Activated naive CD8-positive, alpha-beta T cell treated with anti-CD3 and anti-CD28 coated beads for 36 hours (primary cell): ENCODE data around the gene COL17A1. TPM values are rescaled to one million over a fixed set of nuclear protein-coding genes. Genes with fewer than 3 reads are reported as not detected.

ENCODE experiments used
- DNase-seq: peaks from one replicate; pipeline ENCODE4 v3.0.0; 2021
- H3K27ac Mint-ChIP-seq: one replicate; pipeline ENCODE4 v1.8.0; 2022; ENCODE audit warnings: mild to moderate bottlenecking, moderate library complexity, mixed read lengths
- H3K27me3 Mint-ChIP-seq: one replicate; pipeline ENCODE4 v1.8.0; 2022; ENCODE audit warnings: mild to moderate bottlenecking, mixed read lengths
- H3K36me3 Mint-ChIP-seq: one replicate; pipeline ENCODE4 v1.8.0; 2021; ENCODE audit warnings: mild to moderate bottlenecking, mixed read lengths
- H3K4me1 Mint-ChIP-seq: one replicate; pipeline ENCODE4 v1.8.0; 2021; ENCODE audit warnings: mixed read lengths
- H3K4me3 Mint-ChIP-seq: one replicate; pipeline ENCODE4 v1.8.0; 2022; ENCODE audit warnings: mild to moderate bottlenecking, moderate library complexity, mixed read lengths
- H3K9me3 Mint-ChIP-seq: one replicate; pipeline ENCODE4 v1.8.0; 2022; ENCODE audit warnings: mixed read lengths
- total RNA-seq, 2 experiments: library from RNA; stranded (reverse); gene quantifications; one replicate each; pipeline ENCODE4 v1.2.3, GENCODE V29; 2021

Gene COL17A1
- total RNA-seq, 2 experiments from 2014 or later, result not detected

- Mint-ChIP-seq H3K27ac (no peak overlapping the region), H3K36me3 (peaks cover 10% of the 10 kb centered on the region), H3K9me3 (no peaks in the 10 kb centered on the region)
These were observed 67.2 kb downstream of the COL17A1 start for GRCh38 chr10:104018471-104018870.

DNA sequence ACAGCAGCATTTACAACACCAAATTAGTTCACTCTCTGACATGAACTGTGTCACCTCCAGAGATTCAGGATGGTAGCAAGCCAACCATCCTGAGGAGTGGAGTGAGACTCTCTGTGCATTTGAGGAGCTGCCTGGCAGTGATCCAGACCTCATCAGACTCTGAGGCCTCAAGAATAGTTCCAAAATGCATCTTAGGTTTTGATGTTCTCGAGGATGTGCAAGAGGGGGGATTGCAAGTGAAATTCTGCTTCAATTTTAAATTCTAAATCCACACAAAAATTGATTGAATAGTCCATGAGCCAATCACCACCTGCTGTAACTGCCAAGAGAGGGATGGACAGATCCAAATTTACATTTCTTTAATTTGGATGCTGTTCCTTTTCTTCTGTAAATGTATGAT, 69.0 kb downstream of the COL17A1 start:
- no peak for DNase-seq
- Mint-ChIP-seq H3K4me1 (peaks cover 6% of the 10 kb centered on the region), H3K27ac (no peak overlapping the region), H3K4me3 (no peak overlapping the region), H3K9me3 (no peaks in the 10 kb centered on the region), H3K27me3 (no peaks in the 10 kb centered on the region), H3K36me3 (peaks cover 8% of the 10 kb centered on the region)

More at GRCh38 chr10:104018471-104018870, 67.2 kb downstream of the COL17A1 start:
- Mint-ChIP-seq H3K27me3 (no peaks in the 10 kb centered on the region), H3K4me3 (no peak overlapping the region), H3K4me1 (peaks cover 6% of the 10 kb centered on the region)
- DNase-seq, result no peak

DNA sequence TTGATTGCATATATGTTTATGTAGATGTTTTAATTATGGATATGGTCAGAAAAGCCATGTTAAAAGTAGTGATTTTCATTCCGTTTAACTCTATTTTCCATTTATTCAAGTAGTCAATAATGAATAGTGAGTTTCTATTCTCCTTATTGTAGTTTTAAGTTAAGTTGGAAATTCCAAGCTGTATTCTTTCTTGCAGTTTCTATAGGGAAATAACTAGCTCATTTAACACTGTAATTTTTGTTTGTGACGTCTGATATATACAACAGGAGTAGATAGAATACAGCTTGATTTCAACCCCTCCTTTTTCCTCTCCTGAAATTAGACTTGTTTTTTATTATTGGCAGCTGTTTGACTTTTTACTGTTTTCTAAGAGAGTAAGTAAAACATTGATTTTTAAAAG, 71.5 kb downstream of the COL17A1 start:
- Mint-ChIP-seq H3K36me3 (peaks cover 7% of the 10 kb centered on the region), H3K27me3 (no peaks in the 10 kb centered on the region)

GRCh38 chr10:104013489-104013888, 72.2 kb downstream of the COL17A1 start:
- Mint-ChIP-seq H3K9me3 (no peaks in the 10 kb centered on the region), H3K36me3 (peaks cover 7% of the 10 kb centered on the region), H3K4me3 (no peak overlapping the region), H3K4me1 (peaks cover 3% of the 10 kb centered on the region), H3K27ac (no peak overlapping the region), H3K27me3 (no peaks in the 10 kb centered on the region)
- DNase-seq, result no peak

More for the DNA sequence above, 71.5 kb downstream of the COL17A1 start:
- H3K4me1 Mint-ChIP-seq, result peaks cover 3% of the 10 kb centered on the region
- no peak overlapping the region for H3K27ac Mint-ChIP-seq
- no peak overlapping the region for H3K4me3 Mint-ChIP-seq
- no peak for DNase-seq
- no peaks in the 10 kb centered on the region for H3K9me3 Mint-ChIP-seq

GRCh38 chr10:104011904-104012303, 73.8 kb downstream of the COL17A1 start:
- Mint-ChIP-seq H3K4me1 (peaks cover 3% of the 10 kb centered on the region), H3K36me3 (peaks cover 12% of the 10 kb centered on the region), H3K4me3 (no peak overlapping the region), H3K27me3 (no peaks in the 10 kb centered on the region), H3K27ac (no peak overlapping the region), H3K9me3 (no peaks in the 10 kb centered on the region)
- no peak for DNase-seq

DNA sequence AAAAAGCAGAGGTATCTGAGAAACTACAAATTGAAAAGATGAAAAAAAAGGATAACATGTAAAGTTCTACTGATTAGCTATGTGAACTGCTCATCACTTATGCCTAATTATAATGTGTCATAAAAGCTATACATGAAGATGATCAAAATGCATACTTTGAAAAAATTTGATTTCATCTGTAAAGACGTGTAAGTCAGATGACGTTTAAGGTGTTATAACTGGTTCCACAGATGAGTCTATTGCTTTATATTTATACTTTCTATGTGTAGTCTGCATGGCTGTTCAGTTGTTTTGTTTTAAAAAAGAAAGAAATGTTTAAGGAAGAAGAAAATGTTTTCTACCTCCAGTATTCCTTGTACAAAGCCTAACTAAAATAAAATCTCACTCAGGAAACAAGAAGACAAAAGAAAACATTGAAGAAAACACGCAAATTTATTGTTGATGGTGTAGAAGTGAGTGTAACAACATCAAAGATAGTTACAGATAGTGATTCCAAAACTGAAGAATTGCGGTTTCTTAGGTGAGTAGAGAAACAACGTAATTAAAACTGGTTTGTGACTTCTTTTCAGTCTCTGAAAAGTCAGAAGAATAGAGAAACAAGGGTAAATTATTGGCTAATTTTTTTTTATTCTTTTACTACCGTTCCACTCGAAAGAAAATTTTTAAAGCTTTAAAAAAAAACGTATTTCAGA, 80.4 kb downstream of the COL17A1 start:
- peaks cover 11% of the 10 kb centered on the region for H3K36me3 Mint-ChIP-seq
- no peaks in the 10 kb centered on the region for H3K27me3 Mint-ChIP-seq
- no peaks in the 10 kb centered on the region for H3K9me3 Mint-ChIP-seq
- no peak overlapping the region for H3K4me3 Mint-ChIP-seq
- no peak overlapping the region for H3K27ac Mint-ChIP-seq
- H3K4me1 Mint-ChIP-seq, result no peaks in the 10 kb centered on the region
- DNase-seq, result no peak

- Mint-ChIP-seq H3K4me1 (no peaks in the 10 kb centered on the region), H3K27ac (no peak overlapping the region), H3K4me3 (no peak overlapping the region), H3K9me3 (no peaks in the 10 kb centered on the region), H3K27me3 (no peaks in the 10 kb centered on the region), H3K36me3 (peaks cover 10% of the 10 kb centered on the region)
- DNase-seq, result no peak
These were observed 82.8 kb downstream of the COL17A1 start for GRCh38 chr10:104002911-104003310.

DNA sequence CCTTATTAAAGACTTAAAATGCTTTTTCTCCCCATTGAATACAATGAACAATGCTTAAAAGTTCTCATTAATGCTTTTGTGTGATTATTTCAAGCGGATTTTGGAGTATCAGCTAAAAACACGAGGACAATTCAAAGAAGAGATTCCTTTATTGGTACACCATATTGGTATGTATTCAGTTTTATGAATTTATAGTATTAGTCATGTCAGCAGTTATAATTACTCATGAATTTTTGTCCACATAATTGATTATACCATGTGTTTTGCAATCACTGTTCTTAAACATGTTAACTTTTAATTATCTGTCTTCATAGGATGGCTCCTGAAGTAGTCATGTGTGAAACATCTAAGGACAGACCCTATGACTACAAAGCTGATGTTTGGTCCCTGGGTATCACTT, 86.9 kb downstream of the COL17A1 start:
- Mint-ChIP-seq H3K27ac (no peak overlapping the region), H3K27me3 (no peaks in the 10 kb centered on the region), H3K4me3 (no peak overlapping the region), H3K4me1 (peaks cover 15% of the 10 kb centered on the region), H3K36me3 (peaks cover 22% of the 10 kb centered on the region), H3K9me3 (no peaks in the 10 kb centered on the region)
- DNase-seq, result no peak

GRCh38 chr10:103995134-103995533, 90.5 kb downstream of the COL17A1 start:
- no peaks in the 10 kb centered on the region for H3K27me3 Mint-ChIP-seq

DNA sequence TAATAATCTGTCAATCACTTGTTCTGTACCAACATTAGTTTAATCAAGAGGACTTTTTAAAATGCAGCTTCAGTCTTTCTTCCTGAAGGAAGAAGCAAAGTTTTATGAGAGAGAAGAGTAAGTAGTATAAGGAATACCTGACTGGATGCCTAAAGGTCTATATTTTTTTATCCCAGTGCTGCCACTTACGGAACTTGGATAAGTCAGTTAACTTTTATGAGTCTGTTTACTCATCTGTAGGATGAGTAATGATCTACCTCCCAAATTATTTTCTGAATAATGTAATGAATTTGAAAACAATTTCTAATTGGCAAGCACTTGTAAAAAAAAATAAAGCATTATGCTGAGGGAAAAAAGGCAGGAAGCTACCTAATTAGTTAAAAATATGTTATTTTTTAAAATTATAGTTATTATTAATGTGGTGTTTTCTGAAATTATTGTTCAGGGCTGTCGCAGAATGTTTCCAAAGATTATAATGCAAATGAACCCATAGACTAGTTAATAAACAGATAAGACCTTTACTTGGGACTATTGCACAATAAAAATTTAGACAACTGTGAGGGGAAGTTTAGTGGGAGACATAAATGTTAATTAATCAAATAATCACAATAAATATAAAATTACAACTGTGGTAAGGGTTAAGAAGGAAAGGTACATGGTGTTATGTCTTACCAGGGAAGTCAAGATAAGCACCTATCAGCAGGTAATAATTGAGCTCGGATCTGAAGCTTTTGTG, 94.1 kb downstream of the COL17A1 start:
- no peaks in the 10 kb centered on the region for H3K27me3 Mint-ChIP-seq

More at GRCh38 chr10:103995134-103995533, 90.5 kb downstream of the COL17A1 start:
- H3K27ac Mint-ChIP-seq, result no peak overlapping the region
- no peak for DNase-seq
- peaks cover 18% of the 10 kb centered on the region for H3K36me3 Mint-ChIP-seq
- H3K4me1 Mint-ChIP-seq, result peaks cover 20% of the 10 kb centered on the region
- no peak overlapping the region for H3K4me3 Mint-ChIP-seq
- H3K9me3 Mint-ChIP-seq, result no peaks in the 10 kb centered on the region

DNA sequence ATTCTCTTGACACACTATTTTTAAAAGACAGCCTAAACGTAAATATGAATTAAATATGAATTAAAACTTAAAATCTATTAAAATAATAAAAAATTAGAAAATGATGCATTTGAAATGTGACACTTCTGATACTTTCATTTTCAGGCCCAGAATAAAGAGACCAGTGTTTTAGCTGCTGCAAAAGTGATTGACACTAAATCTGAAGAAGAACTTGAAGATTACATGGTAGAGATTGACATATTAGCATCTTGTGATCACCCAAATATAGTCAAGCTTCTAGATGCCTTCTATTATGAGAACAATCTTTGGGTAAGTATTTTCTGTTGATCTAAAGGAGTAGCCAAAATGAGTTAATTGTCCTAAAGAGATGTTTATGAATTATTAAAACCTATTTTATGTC, 95.1 kb downstream of the COL17A1 start:
- H3K27me3 Mint-ChIP-seq, result no peaks in the 10 kb centered on the region
- no peak overlapping the region for H3K4me3 Mint-ChIP-seq
- no peak overlapping the region for H3K27ac Mint-ChIP-seq
- peaks cover 12% of the 10 kb centered on the region for H3K36me3 Mint-ChIP-seq
- peaks cover 34% of the 10 kb centered on the region for H3K4me1 Mint-ChIP-seq
- no peaks in the 10 kb centered on the region for H3K9me3 Mint-ChIP-seq
- no peak for DNase-seq

More for the DNA sequence above, 94.1 kb downstream of the COL17A1 start:
- no peak overlapping the region for H3K27ac Mint-ChIP-seq
- peaks cover 33% of the 10 kb centered on the region for H3K4me1 Mint-ChIP-seq
- H3K4me3 Mint-ChIP-seq, result no peak overlapping the region
- H3K36me3 Mint-ChIP-seq, result peaks cover 10% of the 10 kb centered on the region
- DNase-seq, result no peak
- H3K9me3 Mint-ChIP-seq, result no peaks in the 10 kb centered on the region

DNA sequence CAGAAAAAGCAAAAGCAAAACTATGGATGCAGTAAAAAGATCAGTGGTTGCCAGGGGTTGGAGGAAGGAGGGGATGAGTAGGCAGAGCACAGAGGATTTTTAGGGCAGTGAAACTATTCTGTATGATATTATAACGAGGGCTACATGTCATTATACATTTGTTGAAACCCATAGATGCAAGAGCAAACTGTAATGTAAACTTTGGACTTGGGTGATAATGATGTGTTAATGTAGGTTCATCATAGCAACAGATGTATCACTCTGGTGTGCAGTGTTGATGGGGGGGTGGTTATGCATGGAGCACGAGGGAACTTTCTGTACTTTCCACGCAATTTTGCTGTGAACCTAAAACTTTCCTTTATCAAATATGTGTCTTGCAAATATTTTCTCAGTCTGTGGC, 95.6 kb downstream of the COL17A1 start:
- H3K27ac Mint-ChIP-seq, result no peak overlapping the region
- no peaks in the 10 kb centered on the region for H3K27me3 Mint-ChIP-seq
- peaks cover 12% of the 10 kb centered on the region for H3K36me3 Mint-ChIP-seq
- no peaks in the 10 kb centered on the region for H3K9me3 Mint-ChIP-seq
- DNase-seq, result no peak
- H3K4me1 Mint-ChIP-seq, result peaks cover 36% of the 10 kb centered on the region
- no peak overlapping the region for H3K4me3 Mint-ChIP-seq

DNA sequence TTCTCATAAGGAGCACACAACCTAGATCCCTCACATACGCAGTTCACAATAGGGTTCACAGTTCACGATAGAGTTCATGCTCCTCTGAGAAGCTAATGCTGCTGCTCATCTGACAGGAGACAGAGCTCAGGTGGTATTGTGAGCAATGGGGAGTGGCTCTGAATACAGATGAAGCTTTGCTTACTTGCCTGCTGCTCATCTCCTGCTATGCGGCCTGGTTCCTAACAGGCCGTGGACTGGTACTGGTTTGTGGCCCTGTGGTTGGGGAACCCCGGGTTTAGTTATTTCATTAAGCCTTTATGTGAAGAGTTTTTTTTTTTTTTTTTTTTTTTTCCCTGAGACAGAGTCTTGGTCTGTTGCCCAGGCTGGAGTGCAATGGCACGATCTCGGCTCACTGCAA, 99.3 kb downstream of the COL17A1 start:
- peak; percentile 31 for DNase-seq
- H3K27me3 Mint-ChIP-seq, result no peaks in the 10 kb centered on the region
- H3K4me1 Mint-ChIP-seq, result peaks cover 63% of the 10 kb centered on the region
- no peak overlapping the region for H3K4me3 Mint-ChIP-seq
- no peaks in the 10 kb centered on the region for H3K9me3 Mint-ChIP-seq
- H3K36me3 Mint-ChIP-seq, result peaks cover 2% of the 10 kb centered on the region
- no peak overlapping the region for H3K27ac Mint-ChIP-seq

- Mint-ChIP-seq H3K9me3 (no peaks in the 10 kb centered on the region), H3K4me1 (peaks cover 65% of the 10 kb centered on the region), H3K27ac (no peak overlapping the region), H3K36me3 (peaks cover 2% of the 10 kb centered on the region), H3K27me3 (no peaks in the 10 kb centered on the region), H3K4me3 (no peak overlapping the region)
- DNase-seq, result no peak
These were observed 100.0 kb downstream of the COL17A1 start for GRCh38 chr10:103985726-103986125.

DNA sequence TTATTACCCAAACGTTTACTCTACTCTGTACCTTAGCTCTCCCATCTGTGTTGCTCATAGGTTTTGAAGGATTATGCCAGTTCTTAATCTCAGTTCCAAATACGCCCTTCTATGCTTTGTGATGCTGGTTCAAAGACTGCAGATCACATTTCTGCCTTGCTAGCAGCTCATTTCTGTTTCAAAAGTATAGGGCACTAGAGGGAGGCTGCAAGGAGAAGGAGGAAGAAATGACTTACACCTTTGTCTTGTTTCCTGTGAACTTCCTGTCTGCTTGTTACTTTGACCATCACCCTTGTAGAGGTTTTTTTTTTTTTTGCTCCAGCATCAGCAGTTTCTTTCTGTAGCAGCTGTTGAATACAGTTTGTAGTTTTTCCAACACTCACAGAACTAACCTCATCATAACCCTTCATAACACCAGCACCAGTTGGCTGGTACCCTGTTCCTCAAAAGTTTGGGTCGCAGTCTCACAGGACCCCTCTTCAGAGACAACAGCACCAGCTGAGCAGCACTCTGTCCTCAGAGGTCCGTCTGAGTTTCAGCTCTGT, 102.2 kb downstream of the COL17A1 start:
- peak overlapping the region; percentile 47 for H3K4me3 Mint-ChIP-seq
- no peak for DNase-seq
- peak overlapping the region; percentile 70 for H3K27ac Mint-ChIP-seq
- peaks cover 60% of the 10 kb centered on the region for H3K4me1 Mint-ChIP-seq
- no peaks in the 10 kb centered on the region for H3K27me3 Mint-ChIP-seq
- peaks cover 1% of the 10 kb centered on the region for H3K9me3 Mint-ChIP-seq
- H3K36me3 Mint-ChIP-seq, result peaks cover 6% of the 10 kb centered on the region
